Measurements from ENCODE around the gene LGR4. TPM values are rescaled to one million over a fixed set of nuclear protein-coding genes. Genes with fewer than 3 reads are reported as not detected.

The LGR4 gene
- total and polyA plus RNA-seq, 9 of the 15 experiments (the other 6 are each of a cell fraction or from before 2014, with no cell fraction given): 0.94 to 10.1 (median 5.8) TPM

- TF ChIP-seq MXD1 (CRISPR knock-in tag; IDR thresholded peaks at IDR 0.05; ENCODE audit: borderline replicate concordance, poor library complexity, severe bottlenecking) (no peak), POLR2AphosphoS5 (IDR thresholded peaks at IDR 0.05; ENCODE audit: control insufficient read depth, insufficient read depth, low read depth, low read length) (peak; percentile 94), DPF2 (IDR thresholded peaks at IDR 0.05) (no peak), ZNF121 (CRISPR knock-in tag; conservative IDR thresholded peaks at IDR 0.05) (no peak), FOXK2 (conservative IDR thresholded peaks at IDR 0.05 in 1 of 2, IDR thresholded peaks at IDR 0.05 in 1 of 2; ENCODE audit: low read depth in 2 of 2) (peak in 1 of 2 experiments; percentile 46; a peak in 1 of 4 replicates), ZNF57 (CRISPR knock-in tag; IDR thresholded peaks at IDR 0.05) (no peak), GATAD2B (IDR thresholded peaks at IDR 0.05; ENCODE audit: borderline replicate concordance) (no peak), HLTF (IDR thresholded peaks at IDR 0.05) (no peak), SMAD2 (IDR thresholded peaks at IDR 0.05; ENCODE audit: low read depth, low read length) (no peak), ETV5 (CRISPR knock-in tag; IDR thresholded peaks at IDR 0.05; ENCODE audit: low read depth) (peak; percentile 34; the same call in 1 of the 2 replicates), ZNF695 (CRISPR knock-in tag; IDR thresholded peaks at IDR 0.05) (no peak), MTF1 (CRISPR knock-in tag; IDR thresholded peaks at IDR 0.05; ENCODE audit: borderline replicate concordance) (no peak), ZBTB1 (CRISPR knock-in tag; IDR thresholded peaks at IDR 0.05; ENCODE audit: borderline replicate concordance, low read depth) (no peak), PRDM10 (IDR thresholded peaks at IDR 0.05; ENCODE audit: partially characterized antibody) (peak; percentile 11), ZNF175 (CRISPR knock-in tag; IDR thresholded peaks at IDR 0.05; ENCODE audit: low read depth) (no peak), NR2C2 (CRISPR knock-in tag; IDR thresholded peaks at IDR 0.05) (no peak), NR2C2 (tag; IDR thresholded peaks at IDR 0.05) (peak; percentile 91)
- TF ChIP-seq, protein P1, sequence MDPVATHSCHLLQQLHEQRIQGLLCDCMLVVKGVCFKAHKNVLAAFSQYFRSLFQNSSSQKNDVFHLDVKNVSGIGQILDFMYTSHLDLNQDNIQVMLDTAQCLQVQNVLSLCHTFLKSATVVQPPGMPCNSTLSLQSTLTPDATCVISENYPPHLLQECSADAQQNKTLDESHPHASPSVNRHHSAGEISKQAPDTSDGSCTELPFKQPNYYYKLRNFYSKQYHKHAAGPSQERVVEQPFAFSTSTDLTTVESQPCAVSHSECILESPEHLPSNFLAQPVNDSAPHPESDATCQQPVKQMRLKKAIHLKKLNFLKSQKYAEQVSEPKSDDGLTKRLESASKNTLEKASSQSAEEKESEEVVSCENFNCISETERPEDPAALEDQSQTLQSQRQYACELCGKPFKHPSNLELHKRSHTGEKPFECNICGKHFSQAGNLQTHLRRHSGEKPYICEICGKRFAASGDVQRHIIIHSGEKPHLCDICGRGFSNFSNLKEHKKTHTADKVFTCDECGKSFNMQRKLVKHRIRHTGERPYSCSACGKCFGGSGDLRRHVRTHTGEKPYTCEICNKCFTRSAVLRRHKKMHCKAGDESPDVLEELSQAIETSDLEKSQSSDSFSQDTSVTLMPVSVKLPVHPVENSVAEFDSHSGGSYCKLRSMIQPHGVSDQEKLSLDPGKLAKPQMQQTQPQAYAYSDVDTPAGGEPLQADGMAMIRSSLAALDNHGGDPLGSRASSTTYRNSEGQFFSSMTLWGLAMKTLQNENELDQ (CRISPR knock-in tag; IDR thresholded peaks at IDR 0.05; ENCODE audit: borderline replicate concordance): no peak
- TF ChIP-seq, protein P2, sequence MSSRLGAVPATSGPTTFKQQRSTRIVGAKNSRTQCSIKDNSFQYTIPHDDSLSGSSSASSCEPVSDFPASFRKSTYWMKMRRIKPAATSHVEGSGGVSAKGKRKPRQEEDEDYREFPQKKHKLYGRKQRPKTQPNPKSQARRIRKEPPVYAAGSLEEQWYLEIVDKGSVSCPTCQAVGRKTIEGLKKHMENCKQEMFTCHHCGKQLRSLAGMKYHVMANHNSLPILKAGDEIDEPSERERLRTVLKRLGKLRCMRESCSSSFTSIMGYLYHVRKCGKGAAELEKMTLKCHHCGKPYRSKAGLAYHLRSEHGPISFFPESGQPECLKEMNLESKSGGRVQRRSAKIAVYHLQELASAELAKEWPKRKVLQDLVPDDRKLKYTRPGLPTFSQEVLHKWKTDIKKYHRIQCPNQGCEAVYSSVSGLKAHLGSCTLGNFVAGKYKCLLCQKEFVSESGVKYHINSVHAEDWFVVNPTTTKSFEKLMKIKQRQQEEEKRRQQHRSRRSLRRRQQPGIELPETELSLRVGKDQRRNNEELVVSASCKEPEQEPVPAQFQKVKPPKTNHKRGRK (tag; IDR thresholded peaks at IDR 0.05): no peak
Observed at GRCh38 chr11:27506200-27507182, 33.9 kb upstream of the LGR4 start, which contains the start of gene LIN7C (continued).
